Left ventricle myocardium superior (tissue), 1 donor: ENCODE data around the gene RPS5. TPM values are rescaled to one million over a fixed set of nuclear protein-coding genes. Genes with fewer than 3 reads are reported as not detected.

ENCODE experiments used
- microRNA-seq: library from miRNA; unstranded; fragments of <30 nt; microRNA quantifications from one replicate; pipeline ENCODE4 v1.2.0, GENCODE V29; 2020; ENCODE audit warnings: borderline number of aligned reads
- total RNA-seq: library from RNA; stranded (reverse); fragmentation: NEBNext Ultra II Directional; extraction: Animal tissue kit (Norgen Biotek cat#: 25700); gene quantifications from one replicate; pipeline ENCODE4 v1.2.1, GENCODE V29; 2021
- donor health status: DM: no; HTN: yes; CAD: no; lungs with severe emphysema.

Gene RPS5
- total RNA-seq, 1 donor from 2014 or later, result 483 TPM

Small RNAs within 50 kb of the gene (microRNA-seq; reads per million reads assigned to microRNA genes)
- gene MIR4754, result not detected

Other genes with a start within 250 kb of the RPS5 start
- gene ZNF329, start 236.5 kb upstream of the RPS5 start, total RNA-seq, result 7.3 TPM
- gene ZNF274, start 204.2 kb upstream of the RPS5 start, total RNA-seq, result 18.6 TPM
- 24.6 TPM for gene ZNF544, start 158.4 kb upstream of the RPS5 start, total RNA-seq
- gene ZNF8, start 108.3 kb upstream of the RPS5 start, total RNA-seq, result 4.8 TPM
- gene ERVK3-1, start 81.9 kb upstream of the RPS5 start, total RNA-seq, result 18.4 TPM
- gene ZSCAN22, start 60.3 kb upstream of the RPS5 start, total RNA-seq, result 1.5 TPM
- 5.7 TPM for gene A1BG, start 33.8 kb upstream of the RPS5 start, total RNA-seq
- gene ZNF497, start 24.5 kb upstream of the RPS5 start, total RNA-seq, result 0.55 TPM
- 0.37 TPM for gene ZNF837, start 6.2 kb upstream of the RPS5 start, total RNA-seq
- gene RNF225, start 8.4 kb downstream of the RPS5 start, total RNA-seq, result not detected
- gene ZNF584, start 21.4 kb downstream of the RPS5 start, total RNA-seq, result 17.8 TPM
- 5.6 TPM for gene ZNF132, start 52.9 kb downstream of the RPS5 start, total RNA-seq
- gene ZNF324B, start 64.4 kb downstream of the RPS5 start, total RNA-seq, result 3.7 TPM
- gene ZNF324, start 79.8 kb downstream of the RPS5 start, total RNA-seq, result 5.0 TPM
- 4.6 TPM for gene ZNF446, start 89.1 kb downstream of the RPS5 start, total RNA-seq
- 4.3 TPM for gene SLC27A5, start 124.7 kb downstream of the RPS5 start, total RNA-seq
- 10.4 TPM for gene ZBTB45, start 132.5 kb downstream of the RPS5 start, total RNA-seq
- gene TRIM28, start 156.8 kb downstream of the RPS5 start, total RNA-seq, result 152 TPM
- 134 TPM for gene CHMP2A, start 167.8 kb downstream of the RPS5 start, total RNA-seq
- gene UBE2M, start 171.3 kb downstream of the RPS5 start, total RNA-seq, result 144 TPM
- 11.3 TPM for gene MZF1, start 186.1 kb downstream of the RPS5 start, total RNA-seq